NCI-H526 treated with DMSO at 0.1 percent for 48 hours (cell line): ENCODE measurements around the gene PCDHA5.

Source experiments
- DNase-seq: peaks from one replicate; lab custom pipeline; 2025; lab: John Stamatoyannopoulos, UW

Gene PCDHA5

GRCh38 chr5:140862441-140863295 lies 41.3 kb downstream of the PCDHA5 start:
- DNase-seq, result no peak

- DNase-seq, result no peak
These were observed 47.5 kb downstream of the PCDHA5 start, which contains the start of gene PCDHA11 for GRCh38 chr5:140868721-140869554. TSS of gene PCDHA11 (plus strand) at chr5:140868957. CDS start at chr5:140869104, 147 bp downstream.

DNA sequence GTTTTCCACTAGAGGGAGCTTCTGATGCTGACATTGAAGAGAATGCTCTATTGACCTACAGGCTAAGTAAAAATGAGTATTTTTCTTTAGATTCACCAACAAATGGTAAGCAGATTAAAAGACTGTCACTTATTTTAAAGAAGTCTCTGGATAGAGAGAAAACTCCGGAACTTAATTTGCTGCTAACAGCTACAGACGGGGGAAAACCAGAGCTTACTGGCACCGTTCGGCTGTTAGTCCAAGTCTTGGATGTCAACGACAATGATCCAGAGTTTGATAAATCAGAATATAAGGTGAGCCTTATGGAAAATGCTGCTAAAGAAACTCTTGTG lies 48.1 kb downstream of the PCDHA5 start:
- no peak for DNase-seq

GRCh38 chr5:140870221-140871201 lies 49.1 kb downstream of the PCDHA5 start:
- DNase-seq, result no peak
